ENCODE data around the gene MBLAC1.

GRCh38 chr7:100090527-100091410 is 36.0 kb upstream of the MBLAC1 start:
- TF ChIP-seq CTCF (IDR thresholded peaks at IDR 0.05; ENCODE audit: low read depth, low read length) (no peak), EZH2phosphoT487 (IDR thresholded peaks at IDR 0.05; ENCODE audit: low read depth) (no peak)
